Vagina (tissue), 2 donors: ENCODE data around the gene TPRG1L.

Source experiments
- CTCF ChIP-seq, 3 experiments: fragments of 450-650 bp in 2 of 3; fragments of 200-600 bp in 1 of 3; sonication (generic) in 1 of 3; IDR thresholded peaks; one replicate each; pipeline ENCODE4 v1.5.1; 2017 to 2019; ENCODE audit warnings: antibody characterized with exemption in 3 of 3, mild to moderate bottlenecking in 2 of 3, moderate library complexity in 2 of 3
- POLR2A ChIP-seq, 2 donors: fragments of 450-650 bp; IDR thresholded peaks; one replicate each; pipeline ENCODE4 v1.6.1; 2017; ENCODE audit warnings: antibody characterized with exemption in 2 of 2, mild to moderate bottlenecking in 2 of 2, moderate library complexity in 2 of 2
- POLR2AphosphoS5 ChIP-seq, 2 donors: sonication (generic); formaldehyde crosslinking; IDR thresholded peaks; one replicate each; pipeline ENCODE4 v1.9.0; 2017; ENCODE audit warnings: antibody characterized with exemption in 2 of 2, mild to moderate bottlenecking in 2 of 2, low read depth in 1 of 2; ENCODE audit not compliant: insufficient read depth in 1 of 2

DNA sequence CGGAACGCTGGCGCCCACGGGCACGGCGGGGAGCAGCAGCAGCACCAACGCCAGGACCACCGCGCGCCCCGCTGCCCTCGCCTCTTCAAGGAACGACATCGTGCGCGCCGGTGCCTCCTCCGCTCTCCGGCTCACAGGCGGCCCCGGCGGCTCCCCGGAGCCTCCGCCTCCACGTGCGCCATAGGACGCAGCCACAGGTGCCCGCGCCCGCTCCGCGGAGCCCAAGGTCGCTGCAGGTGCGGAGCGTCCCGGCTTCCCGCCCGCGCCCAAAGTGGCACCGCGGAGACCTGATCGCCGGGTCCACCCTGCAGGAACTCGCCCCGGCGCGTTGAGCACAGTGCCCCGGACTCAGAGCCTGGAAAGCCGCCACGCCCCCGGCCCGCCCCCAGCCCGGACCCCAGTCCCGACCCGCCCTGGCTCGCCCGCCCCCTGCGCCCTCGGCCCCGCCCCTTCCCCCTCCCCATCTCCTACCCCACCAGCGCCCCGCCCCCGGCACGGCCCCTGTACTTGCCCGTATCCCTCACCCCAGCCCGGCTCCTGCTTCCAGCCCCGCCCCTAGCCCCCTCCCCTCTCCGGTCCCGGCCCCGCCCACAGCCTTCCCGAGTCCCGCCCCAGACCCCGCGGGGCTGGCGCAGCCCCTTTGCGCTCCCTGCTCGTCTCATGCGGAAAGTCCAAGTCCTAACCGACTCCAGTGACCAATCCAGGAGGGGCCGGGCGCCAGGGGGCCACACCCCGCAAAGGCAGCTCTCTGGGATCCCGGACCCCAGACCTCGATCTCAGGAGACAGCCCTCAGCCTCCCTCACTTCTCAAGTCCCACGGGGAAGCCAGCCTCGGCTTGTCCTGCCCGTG, 13.4 kb upstream of the TPRG1L start, which contains the start of gene MEGF6:
- TF ChIP-seq POLR2A (IDR thresholded peaks at IDR 0.05) (no peak), CTCF (IDR thresholded peaks at IDR 0.05) (no peak), POLR2AphosphoS5 (IDR thresholded peaks at IDR 0.05; ENCODE audit: insufficient read depth in 1 of 2, low read depth in 1 of 2) (no peak)
